H9 (cell line): ENCODE results near the gene GABRD. TPM values are rescaled to one million over a fixed set of nuclear protein-coding genes. Genes with fewer than 3 reads are reported as not detected.
A peak's percentile ranks its signal among the peaks of the same experiment; 100 is the strongest.

Experiments used
- DNase-seq: peaks from one replicate; pipeline ENCODE4 v3.0.0-alpha.2; 2017
- H2AFZ ChIP-seq: one replicate; pipeline ENCODE4 v1.6.1; 2013; ENCODE audit warnings: mild to moderate bottlenecking, low read length, control low read depth, moderate library complexity
- H2AK5ac ChIP-seq: 2 replicates; pipeline ENCODE4 v1.6.1; 2013; ENCODE audit warnings: low read length, control low read depth, mixed read lengths; ENCODE audit not compliant: insufficient read length
- H2BK120ac ChIP-seq: one replicate; pipeline ENCODE4 v1.6.1; 2013; ENCODE audit warnings: low read depth, mild to moderate bottlenecking, low read length, control low read depth, inconsistent platforms; ENCODE audit not compliant: poor library complexity, severe bottlenecking
- H2BK12ac ChIP-seq: 2 replicates; pipeline ENCODE4 v1.6.1; 2013; ENCODE audit warnings: low read length, control low read depth, mixed read lengths, low read depth; ENCODE audit not compliant: insufficient read length
- H2BK15ac ChIP-seq: 2 replicates; pipeline ENCODE4 v1.6.1; 2013; ENCODE audit warnings: low read depth, low read length, control low read depth
- H2BK20ac ChIP-seq: one replicate; pipeline ENCODE4 v1.6.1; 2013; ENCODE audit warnings: low read depth, mild to moderate bottlenecking, low read length, control low read depth, inconsistent platforms; ENCODE audit not compliant: poor library complexity, severe bottlenecking
- H2BK5ac ChIP-seq: 2 replicates; pipeline ENCODE4 v1.6.1; 2013; ENCODE audit warnings: low read length, control low read depth, mixed read lengths; ENCODE audit not compliant: insufficient read length
- H3K14ac ChIP-seq: 2 replicates; pipeline ENCODE4 v1.6.1; 2013; ENCODE audit warnings: low read length, control low read depth; ENCODE audit not compliant: insufficient read depth
- H3K18ac ChIP-seq: 2 replicates; pipeline ENCODE4 v1.6.1; 2013; ENCODE audit warnings: low read depth, mild to moderate bottlenecking, mixed read lengths, low read length, control low read depth; ENCODE audit not compliant: insufficient read length
- H3K23ac ChIP-seq: 2 replicates; pipeline ENCODE4 v1.6.1; 2013; ENCODE audit warnings: low read length, control low read depth, mixed read lengths, low read depth; ENCODE audit not compliant: insufficient read length
- H3K23me2 ChIP-seq: 2 replicates; pipeline ENCODE4 v1.6.1; 2013; ENCODE audit warnings: low read depth, mild to moderate bottlenecking, mixed read lengths, low read length, control low read depth; ENCODE audit not compliant: insufficient read length, poor library complexity, severe bottlenecking
- H3K27ac ChIP-seq: 2 replicates; pipeline ENCODE4 v1.5.1; 2013; ENCODE audit warnings: low read length, control low read depth, mixed read lengths, low read depth; ENCODE audit not compliant: insufficient read length
- H3K27me3 ChIP-seq: 2 replicates; pipeline ENCODE4 v1.6.1; 2013; ENCODE audit warnings: low read length, control low read depth, inconsistent platforms; ENCODE audit not compliant: insufficient read depth
- H3K4ac ChIP-seq: 2 replicates; pipeline ENCODE4 v1.6.1; 2013; ENCODE audit warnings: low read depth, mild to moderate bottlenecking, control low read depth, inconsistent platforms, low read length, moderate library complexity
- H3K4me1 ChIP-seq: 2 replicates; pipeline ENCODE4 v1.6.1; 2013; ENCODE audit warnings: low read length, control low read depth, inconsistent platforms; ENCODE audit not compliant: insufficient read depth
- H3K4me2 ChIP-seq: 2 replicates; pipeline ENCODE4 v1.6.1; 2013; ENCODE audit warnings: low read length, control low read depth, mixed read lengths; ENCODE audit not compliant: insufficient read length, insufficient read depth
- H3K56ac ChIP-seq: 2 replicates; pipeline ENCODE4 v1.6.1; 2013; ENCODE audit warnings: low read depth, mild to moderate bottlenecking, mixed read lengths, low read length, control low read depth; ENCODE audit not compliant: insufficient read length
- H3K79me1 ChIP-seq: 2 replicates; pipeline ENCODE4 v1.6.1; 2013; ENCODE audit warnings: low read depth, mild to moderate bottlenecking, moderate library complexity, low read length, control low read depth, inconsistent platforms; ENCODE audit not compliant: insufficient read depth, poor library complexity, severe bottlenecking
- H3K79me2 ChIP-seq: 2 replicates; pipeline ENCODE4 v1.6.1; 2013; ENCODE audit warnings: low read length, control low read depth, inconsistent platforms; ENCODE audit not compliant: insufficient read depth
- H3K9ac ChIP-seq: 2 replicates; pipeline ENCODE4 v1.6.1; 2013; ENCODE audit warnings: low read length, control low read depth, mixed read lengths; ENCODE audit not compliant: insufficient read length; ENCODE audit errors: extremely low read depth
- H3K9me3 ChIP-seq: one replicate; pipeline ENCODE4 v1.6.1; 2013; ENCODE audit warnings: low read depth, low read length, inconsistent platforms; ENCODE audit not compliant: control insufficient read depth
- H3T11ph ChIP-seq: one replicate; pipeline ENCODE4 v1.6.1; 2013; ENCODE audit warnings: mild to moderate bottlenecking, low read length, control low read depth, inconsistent platforms
- H4K20me1 ChIP-seq: one replicate; pipeline ENCODE4 v1.6.1; 2013; ENCODE audit not compliant: control insufficient read depth, insufficient read length, insufficient read depth
- H4K5ac ChIP-seq: 2 replicates; pipeline ENCODE4 v1.6.1; 2013; ENCODE audit warnings: low read depth, mild to moderate bottlenecking, mixed read lengths, low read length, control low read depth; ENCODE audit not compliant: insufficient read length
- H4K8ac ChIP-seq: replicated peaks from 2 replicates; pipeline ENCODE4 v1.6.1; 2013; ENCODE audit warnings: low read length, control low read depth, mixed read lengths, low read depth; ENCODE audit not compliant: insufficient read length
- H4K91ac ChIP-seq: 2 replicates; pipeline ENCODE4 v1.6.1; 2013; ENCODE audit warnings: low read depth, mild to moderate bottlenecking, moderate library complexity, mixed read lengths, low read length, control low read depth; ENCODE audit not compliant: insufficient read length
- H3K27ac Mint-ChIP-seq, 3 experiments: 2 replicates in 2 of 3; 3 replicates in 1 of 3; pipeline ENCODE4 v1.8.0; 2020 to 2021; ENCODE audit warnings: mixed read lengths in 3 of 3, mild to moderate bottlenecking in 1 of 3, moderate library complexity in 1 of 3
- H3K27me3 Mint-ChIP-seq: 2 replicates; pipeline ENCODE4 v1.8.0; 2021; ENCODE audit warnings: low read depth, mild to moderate bottlenecking, moderate library complexity, mixed read lengths
- H3K36me3 Mint-ChIP-seq, 3 experiments: 2 replicates in 2 of 3; 3 replicates in 1 of 3; pipeline ENCODE4 v1.8.0; 2020 to 2021; ENCODE audit warnings: low read depth in 3 of 3, mixed read lengths in 3 of 3; ENCODE audit not compliant: insufficient read depth in 1 of 3
- H3K4me1 Mint-ChIP-seq, 2 experiments: 2 replicates each; pipeline ENCODE4 v1.8.0; 2020; ENCODE audit warnings: mixed read lengths in 2 of 2
- H3K4me3 Mint-ChIP-seq, 2 experiments: 2 replicates in 1 of 2; 3 replicates in 1 of 2; pipeline ENCODE4 v1.8.0; 2020 to 2021; ENCODE audit warnings: mild to moderate bottlenecking in 2 of 2, mixed read lengths in 2 of 2, moderate library complexity in 1 of 2
- H3K9me3 Mint-ChIP-seq, 2 experiments: 2 replicates in 1 of 2; 3 replicates in 1 of 2; pipeline ENCODE4 v1.8.0; 2020; ENCODE audit warnings: mild to moderate bottlenecking in 2 of 2, mixed read lengths in 2 of 2, moderate library complexity in 1 of 2
- WGBS: extraction: QIAGEN DNeasy Blood & Tissue Kit; methylation state at CpG from one replicate; pipeline ENCODE4 v1.1.7; 2013; ENCODE audit warnings: missing lambda C conversion rate, low lambda C conversion rate, mixed read lengths; ENCODE audit not compliant: insufficient read length; ENCODE audit errors: extremely low coverage; 5-methylcytosine and 5-hydroxymethylcytosine counted together
- total RNA-seq: library from RNA; stranded (reverse); gene quantifications from 2 replicates; pipeline ENCODE4 v1.2.1, GENCODE V29; 2021
- TF ChIP-seq, protein P1 (sequence below): fragments of 200-600 bp; sonication (generic); conservative IDR thresholded peaks from 3 replicates; pipeline ENCODE4 v1.8.0; 2021; ENCODE audit warnings: antibody characterized with exemption, mild to moderate bottlenecking

The GABRD gene
- total RNA-seq, 1 experiment from 2014 or later, result 0.59 TPM

DNA sequence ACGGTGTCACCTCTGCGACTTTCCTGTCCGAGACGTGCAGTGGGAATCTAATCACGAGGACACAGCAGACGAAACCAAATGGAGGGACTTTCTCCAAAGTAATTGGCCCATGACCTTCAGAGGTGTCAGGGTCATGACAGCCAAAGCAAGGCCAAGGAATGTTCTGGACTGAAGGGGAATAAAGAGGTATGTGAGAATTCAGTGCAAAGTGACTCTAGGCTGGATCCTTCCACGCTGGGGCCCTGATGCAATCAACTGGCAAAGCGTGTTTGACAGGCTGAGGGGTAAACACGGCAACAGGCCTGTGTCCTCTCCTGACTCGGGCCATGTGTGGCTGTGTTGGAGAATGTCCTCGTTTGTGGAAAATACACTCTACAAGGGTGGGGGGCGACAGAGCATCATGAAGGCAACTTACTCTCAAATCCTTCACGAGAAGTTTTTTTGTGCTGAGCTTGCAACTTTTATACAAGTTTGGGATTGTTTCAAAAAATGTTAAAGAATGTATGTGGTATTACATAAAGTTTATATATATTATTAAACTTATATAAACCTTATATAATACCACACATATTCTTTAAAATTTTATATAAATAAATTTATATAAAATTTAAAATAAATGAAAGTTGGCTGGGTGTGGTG lies 17.3 kb upstream of the GABRD start:
- H3K4me2 ChIP-seq, result no peak overlapping the region
- Mint-ChIP-seq H3K27ac (no peak overlapping the region), H3K36me3 (no peaks in the 10 kb centered on the region), H3K4me1 (peaks cover 13 to 17% of the 10 kb centered on the region in 2 experiments), H3K27me3 (peaks cover 15% of the 10 kb centered on the region), H3K4me3 (no peak overlapping the region), H3K9me3 (0 out of 5 replicates have a peak, but pooled peaks cover 0 to 3% of the 10 kb centered on the region in 2 experiments)
- no peak overlapping the region for H3T11ph ChIP-seq
- H3K79me2 ChIP-seq, result no peaks in the 10 kb centered on the region
- no peaks in the 10 kb centered on the region for H3K4me1 ChIP-seq
- no CpG with 5 or more reads among the region's 13 CpGs for WGBS
- H3K23me2 ChIP-seq, result peaks cover 6% of the 10 kb centered on the region
- no peak for DNase-seq
- no peak overlapping the region for H2AFZ ChIP-seq
- no peak overlapping the region for H4K8ac ChIP-seq
- no peak overlapping the region for H2AK5ac ChIP-seq
- H3K27me3 ChIP-seq, result no peaks in the 10 kb centered on the region
- no peak overlapping the region for H2BK12ac ChIP-seq
- TF ChIP-seq, protein P1, sequence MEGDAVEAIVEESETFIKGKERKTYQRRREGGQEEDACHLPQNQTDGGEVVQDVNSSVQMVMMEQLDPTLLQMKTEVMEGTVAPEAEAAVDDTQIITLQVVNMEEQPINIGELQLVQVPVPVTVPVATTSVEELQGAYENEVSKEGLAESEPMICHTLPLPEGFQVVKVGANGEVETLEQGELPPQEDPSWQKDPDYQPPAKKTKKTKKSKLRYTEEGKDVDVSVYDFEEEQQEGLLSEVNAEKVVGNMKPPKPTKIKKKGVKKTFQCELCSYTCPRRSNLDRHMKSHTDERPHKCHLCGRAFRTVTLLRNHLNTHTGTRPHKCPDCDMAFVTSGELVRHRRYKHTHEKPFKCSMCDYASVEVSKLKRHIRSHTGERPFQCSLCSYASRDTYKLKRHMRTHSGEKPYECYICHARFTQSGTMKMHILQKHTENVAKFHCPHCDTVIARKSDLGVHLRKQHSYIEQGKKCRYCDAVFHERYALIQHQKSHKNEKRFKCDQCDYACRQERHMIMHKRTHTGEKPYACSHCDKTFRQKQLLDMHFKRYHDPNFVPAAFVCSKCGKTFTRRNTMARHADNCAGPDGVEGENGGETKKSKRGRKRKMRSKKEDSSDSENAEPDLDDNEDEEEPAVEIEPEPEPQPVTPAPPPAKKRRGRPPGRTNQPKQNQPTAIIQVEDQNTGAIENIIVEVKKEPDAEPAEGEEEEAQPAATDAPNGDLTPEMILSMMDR, result no peak
- no peak overlapping the region for H2BK15ac ChIP-seq
- no peaks in the 10 kb centered on the region for H3K9me3 ChIP-seq
- H3K27ac ChIP-seq, result no peak overlapping the region
- no peak overlapping the region for H2BK5ac ChIP-seq
- H3K9ac ChIP-seq, result no peak overlapping the region
- no peaks in the 10 kb centered on the region for H4K20me1 ChIP-seq
- no peak overlapping the region for H4K5ac ChIP-seq
- no peak overlapping the region for H3K56ac ChIP-seq
- no peak overlapping the region for H2BK120ac ChIP-seq
- no peaks in the 10 kb centered on the region for H3K79me1 ChIP-seq
- H2BK20ac ChIP-seq, result no peak overlapping the region
- H3K4ac ChIP-seq, result no peak overlapping the region
- no peak overlapping the region for H3K23ac ChIP-seq
- 0 out of 2 replicates have a peak overlapping the region, but pooled peaks have one; percentile 46 for H3K14ac ChIP-seq
- no peak overlapping the region for H4K91ac ChIP-seq
- H3K18ac ChIP-seq, result no peak overlapping the region
